Measurements from ENCODE around the gene NGLY1.

The NGLY1 gene

GRCh38 chr3:25711090-25711489 lies 72.2 kb downstream of the NGLY1 start:
- no peak for DNase-seq (ENCODE audit: low read depth in 2 of 2)

GRCh38 chr3:25708036-25708435 lies 75.2 kb downstream of the NGLY1 start:
- DNase-seq (ENCODE audit: low read depth in 2 of 2) = no peak

GRCh38 chr3:25707268-25707926 lies 75.8 kb downstream of the NGLY1 start:
- no peak for DNase-seq (ENCODE audit: low read depth in 2 of 2)

GRCh38 chr3:25706213-25706612 lies 77.0 kb downstream of the NGLY1 start:
- DNase-seq (ENCODE audit: low read depth in 2 of 2) = no peak

GRCh38 chr3:25697553-25697952 lies 85.7 kb downstream of the NGLY1 start:
- DNase-seq (ENCODE audit: low read depth in 2 of 2) = no peak

GRCh38 chr3:25695731-25696420 lies 87.4 kb downstream of the NGLY1 start:
- no peak for DNase-seq (ENCODE audit: low read depth in 2 of 2)

GRCh38 chr3:25693238-25693637 lies 90.0 kb downstream of the NGLY1 start:
- DNase-seq (ENCODE audit: low read depth in 2 of 2) = no peak

GRCh38 chr3:25692341-25692740 lies 90.9 kb downstream of the NGLY1 start:
- no peak for DNase-seq (ENCODE audit: low read depth in 2 of 2)

- DNase-seq (ENCODE audit: low read depth in 2 of 2) = no peak
Measured at GRCh38 chr3:25690768-25691533, 92.3 kb downstream of the NGLY1 start.

GRCh38 chr3:25689226-25689625 lies 94.0 kb downstream of the NGLY1 start:
- DNase-seq (ENCODE audit: low read depth in 2 of 2) = no peak

- no peak for DNase-seq (ENCODE audit: low read depth in 2 of 2)
Measured at GRCh38 chr3:25687742-25688141, 95.5 kb downstream of the NGLY1 start.

GRCh38 chr3:25686766-25687165 lies 96.5 kb downstream of the NGLY1 start:
- DNase-seq (ENCODE audit: low read depth in 2 of 2) = no peak

- no peak for DNase-seq (ENCODE audit: low read depth in 2 of 2)
Measured at GRCh38 chr3:25683882-25684281, 99.4 kb downstream of the NGLY1 start.

GRCh38 chr3:25683410-25683809 lies 99.8 kb downstream of the NGLY1 start:
- DNase-seq (ENCODE audit: low read depth in 2 of 2) = no peak

- DNase-seq (ENCODE audit: low read depth in 2 of 2) = no peak
Measured at GRCh38 chr3:25679642-25680302, 103.5 kb downstream of the NGLY1 start.

GRCh38 chr3:25679166-25679565 lies 104.1 kb downstream of the NGLY1 start:
- no peak for DNase-seq (ENCODE audit: low read depth in 2 of 2)

GRCh38 chr3:25678581-25678980 lies 104.7 kb downstream of the NGLY1 start:
- no peak for DNase-seq (ENCODE audit: low read depth in 2 of 2)

- no peak for DNase-seq (ENCODE audit: low read depth in 2 of 2)
Measured at GRCh38 chr3:25677121-25677520, 106.1 kb downstream of the NGLY1 start.

GRCh38 chr3:25674670-25675069 lies 108.6 kb downstream of the NGLY1 start:
- DNase-seq (ENCODE audit: low read depth in 2 of 2) = no peak

- no peak for DNase-seq (ENCODE audit: low read depth in 2 of 2)
Measured at GRCh38 chr3:25673738-25674298, 109.4 kb downstream of the NGLY1 start.

Data from stimulated activated CD8-positive, alpha-beta memory T cell treated with anti-CD3 and anti-CD28 coated beads, Interleukin-2, amount 100 ng/mL, for 1 hour (primary cell).